ENCODE results near the gene PDX1.
A peak's percentile ranks its signal among the peaks of the same experiment; 100 is the strongest.
"Not testable (repeated sequence)": the region's sequence is repeated elsewhere in the genome, so short reads cannot be mapped to it uniquely, and the experiment has no call there.

The PDX1 gene

DNA sequence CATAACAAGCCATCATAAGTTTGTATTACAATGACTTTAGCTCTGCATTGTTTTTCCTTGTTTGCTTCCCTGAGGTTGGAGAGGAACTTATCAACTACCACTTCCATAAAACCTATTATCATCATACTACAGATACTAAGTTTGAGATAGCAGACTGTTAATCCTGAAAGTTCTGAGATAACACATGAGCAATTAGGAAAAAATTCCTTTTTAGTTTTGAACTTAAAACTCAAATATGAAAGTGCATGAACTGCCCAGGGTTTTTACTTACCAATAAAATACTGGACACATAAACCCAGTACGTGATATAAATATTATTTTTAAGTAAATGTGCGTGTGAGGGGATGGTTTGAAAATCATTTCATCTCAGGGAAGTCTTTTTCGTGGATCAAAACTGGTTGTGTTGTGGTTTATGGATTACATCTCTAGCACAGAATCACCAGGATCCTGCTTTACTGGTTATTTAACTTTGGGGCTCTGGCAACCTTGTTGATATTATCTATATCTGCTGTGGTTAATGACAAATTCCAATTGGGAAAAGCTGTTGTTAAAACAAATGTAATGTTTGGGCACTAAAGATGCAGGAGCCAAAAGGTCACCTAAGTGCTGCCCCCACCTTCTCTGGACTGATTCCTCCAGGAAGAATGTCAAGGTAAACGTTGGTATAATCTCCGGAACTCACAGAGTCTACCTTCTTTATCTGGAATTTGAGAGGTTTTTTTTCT lies 36.9 kb downstream of the PDX1 start:
- DNase-seq, result no peak

- DNase-seq, result no peak
Measured at GRCh38 chr13:27959976-27960361, 40.2 kb downstream of the PDX1 start.

- DNase-seq, result peak; percentile 61
Measured at GRCh38 chr13:27960362-27961226, 40.8 kb downstream of the PDX1 start.

DNA sequence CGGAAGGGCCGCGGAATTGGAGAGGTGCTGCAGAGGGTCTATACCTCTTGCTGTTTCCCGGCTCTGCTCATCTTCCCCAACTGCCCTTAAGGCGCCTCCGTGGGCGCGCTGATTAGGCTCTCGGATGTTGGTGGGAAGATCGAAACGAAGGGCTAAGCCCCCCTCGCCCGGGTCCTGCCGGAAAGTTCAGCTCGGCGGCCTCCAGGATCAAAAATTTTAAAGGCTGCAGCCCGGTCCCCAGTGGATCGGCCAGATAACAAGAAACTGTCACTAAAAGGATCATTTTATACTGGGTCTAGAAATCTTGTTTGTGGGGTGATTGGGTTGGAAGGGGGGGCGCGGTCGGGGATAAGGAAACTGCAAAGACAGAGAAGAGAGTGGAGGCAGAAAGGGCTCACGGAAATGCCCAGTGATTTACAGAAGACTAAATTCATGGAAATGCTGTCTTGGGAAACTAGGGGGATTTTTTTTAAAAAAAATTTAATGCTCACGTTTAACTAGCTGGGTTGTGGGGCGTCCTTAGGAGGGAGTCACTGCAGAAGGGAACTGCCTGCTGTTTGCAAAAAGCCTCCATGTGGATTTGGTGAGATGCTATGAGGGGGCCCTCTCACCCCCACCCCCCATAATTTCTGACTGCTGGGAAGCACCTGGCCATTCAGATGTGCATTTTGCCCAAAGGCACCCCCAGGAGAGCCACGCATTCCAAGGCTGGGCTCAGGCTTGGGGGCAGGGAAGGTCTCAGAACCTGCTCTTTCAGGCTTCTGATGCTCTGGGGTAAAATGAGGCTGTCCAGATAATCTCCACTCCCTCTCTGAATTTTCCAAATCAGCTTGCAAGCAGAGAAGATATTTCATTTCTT lies 41.7 kb downstream of the PDX1 start:
- no peak for DNase-seq

DNA sequence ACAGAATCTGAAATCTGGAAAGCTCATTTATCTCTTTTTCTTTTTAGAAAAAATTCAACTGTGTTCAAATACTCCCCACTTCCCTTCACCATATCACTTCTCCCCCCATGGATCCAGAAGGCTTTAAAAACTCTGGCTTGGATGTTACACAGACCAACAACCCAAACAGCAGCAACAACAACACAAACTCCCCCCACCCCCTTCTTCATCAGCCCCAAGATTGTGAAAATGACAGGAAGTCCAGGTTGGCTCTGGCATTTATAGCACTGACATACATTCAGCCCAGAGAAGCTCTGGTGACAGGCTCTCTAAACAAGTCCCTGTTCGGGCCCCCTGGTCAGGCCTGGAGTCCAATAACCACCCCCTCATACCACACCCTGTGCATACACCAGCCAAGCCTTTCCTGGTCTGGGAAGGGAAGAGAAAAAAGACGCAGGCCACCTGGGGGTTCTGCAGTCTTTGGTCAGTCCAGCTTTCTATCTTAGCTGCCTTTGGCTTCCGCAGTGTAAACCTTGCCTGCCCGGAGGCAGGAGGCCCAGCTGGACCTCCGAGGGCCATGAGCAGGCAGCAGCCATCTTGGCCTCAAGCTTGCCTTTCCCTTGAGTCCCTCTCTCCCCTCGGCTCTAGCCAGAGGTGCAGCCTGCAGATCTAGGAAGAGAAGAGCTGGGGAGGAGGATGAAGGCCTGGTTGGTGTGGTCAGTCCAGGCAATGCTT lies 42.5 kb downstream of the PDX1 start:
- DNase-seq, result no peak

GRCh38 chr13:27962982-27963381 lies 43.2 kb downstream of the PDX1 start:
- DNase-seq, result no peak

DNA sequence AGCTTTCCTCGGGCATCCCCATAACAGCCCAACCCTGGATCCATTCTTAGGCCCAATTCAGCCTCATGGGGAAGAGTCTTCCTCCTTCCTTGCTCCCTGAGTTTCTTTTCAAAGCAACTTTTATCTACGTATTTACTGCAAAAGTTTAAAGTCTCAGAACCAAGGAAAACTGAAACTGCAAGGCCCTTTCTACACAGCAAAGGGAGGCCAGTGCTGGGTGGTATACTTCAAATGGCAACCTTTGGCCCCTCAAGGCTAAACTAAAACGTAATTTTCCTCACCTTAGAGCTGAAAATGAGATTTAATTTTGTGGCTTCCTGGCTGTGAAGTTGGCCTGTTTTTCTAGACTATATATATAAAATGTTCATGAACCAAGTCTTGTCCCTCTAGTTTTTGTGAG lies 43.7 kb downstream of the PDX1 start:
- DNase-seq, result no peak

- not testable (repeated sequence) for DNase-seq
Measured at GRCh38 chr13:27964206-27964605, 44.4 kb downstream of the PDX1 start.

- no peak for DNase-seq
Measured at GRCh38 chr13:27964741-27965323, 45.0 kb downstream of the PDX1 start.

- DNase-seq, result no peak
Measured at GRCh38 chr13:27965343-27965739, 45.5 kb downstream of the PDX1 start.

- DNase-seq, result no peak
Measured at GRCh38 chr13:27965740-27966640, 46.2 kb downstream of the PDX1 start.

DNA sequence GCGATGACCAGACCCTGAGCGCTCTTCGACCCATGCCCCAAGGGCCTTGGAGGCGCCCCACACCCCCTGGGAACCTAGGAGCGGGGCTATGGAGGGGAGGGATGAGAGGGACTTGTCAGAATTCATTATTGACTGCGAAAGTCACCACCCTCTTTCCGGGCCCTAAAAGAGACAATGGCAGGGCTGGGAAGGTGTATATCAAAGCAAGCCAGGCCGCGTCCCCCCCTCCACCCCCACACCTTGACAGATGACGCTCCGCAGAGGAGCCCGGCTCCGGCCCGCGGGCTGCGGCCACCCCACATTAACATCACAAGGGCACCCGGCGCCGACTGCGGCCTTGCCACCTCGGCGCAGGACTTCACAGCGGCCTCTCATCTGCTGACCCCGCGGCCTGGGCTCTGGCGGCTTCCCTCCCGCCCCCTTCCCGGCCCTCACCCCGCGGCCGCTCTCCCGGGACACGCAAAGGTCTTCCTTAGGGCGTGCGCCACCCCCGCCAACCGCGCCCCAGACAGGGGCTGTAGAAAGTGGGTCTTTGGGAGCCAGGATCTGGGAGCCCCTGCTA lies 46.9 kb downstream of the PDX1 start:
- no peak for DNase-seq

DNA sequence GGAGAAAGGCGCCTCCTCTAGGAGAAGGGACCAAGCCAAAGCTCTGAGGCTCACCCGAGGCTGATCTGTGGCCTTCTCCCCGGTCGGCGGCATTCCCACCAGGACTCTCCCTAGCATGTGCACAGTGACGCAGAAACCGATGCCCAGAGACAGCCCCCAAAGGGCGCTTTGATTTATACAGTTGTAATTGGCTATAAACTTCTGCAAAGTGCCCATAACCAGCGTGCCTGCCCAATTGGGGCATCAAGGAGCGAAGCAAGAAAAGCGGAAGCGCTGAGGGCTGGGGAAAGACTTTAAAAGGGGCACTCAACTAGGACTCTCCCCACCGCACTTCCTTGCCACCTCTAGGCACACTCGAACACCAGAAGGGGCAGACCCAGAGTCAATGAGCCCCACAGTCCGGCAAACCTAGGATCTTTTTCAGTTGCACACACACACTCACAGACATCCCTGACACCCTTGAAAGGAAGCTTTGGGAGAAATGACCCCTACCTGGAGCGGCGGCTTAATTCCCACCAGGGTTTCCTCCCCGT lies 47.5 kb downstream of the PDX1 start:
- DNase-seq, result peak; percentile 60

GRCh38 chr13:27967736-27968315 lies 48.0 kb downstream of the PDX1 start:
- no peak for DNase-seq

DNA sequence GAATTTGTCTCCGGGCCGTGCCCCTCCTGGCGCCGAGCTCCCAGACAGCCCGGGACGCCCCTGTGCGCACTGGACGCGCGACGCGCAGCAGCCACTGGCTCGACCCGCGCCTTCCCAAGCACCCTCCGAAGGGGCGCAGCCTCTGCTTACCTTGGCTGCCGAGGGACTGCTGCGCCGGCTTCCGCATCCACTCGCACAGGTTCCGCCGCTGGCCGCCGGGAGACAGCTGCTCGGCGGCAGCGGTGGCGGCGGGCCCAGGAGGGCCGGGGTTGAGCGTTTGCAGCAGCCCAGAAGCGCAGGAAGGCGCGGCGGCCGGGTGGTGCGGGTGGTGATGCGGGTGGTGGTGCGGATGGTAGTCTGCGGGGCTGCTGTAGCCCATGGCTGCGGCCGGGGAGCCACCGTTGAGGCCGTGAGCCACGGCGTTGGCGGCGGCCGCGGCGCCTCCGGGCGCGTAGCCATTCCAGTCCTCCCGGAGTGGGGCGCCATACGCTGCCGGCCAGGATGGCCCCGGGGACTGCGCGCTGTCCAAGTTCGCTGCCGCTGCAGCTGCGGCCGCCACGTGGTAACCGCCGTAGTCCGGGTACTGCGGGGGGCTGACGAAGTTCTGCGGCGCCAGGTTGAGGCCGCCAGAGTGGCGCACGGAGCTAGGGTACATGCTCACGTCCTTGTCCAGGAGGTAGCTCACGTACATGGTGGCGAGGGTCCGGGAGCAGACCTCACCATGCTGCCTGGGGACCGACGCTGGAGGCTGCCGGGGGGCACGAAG lies 48.7 kb downstream of the PDX1 start:
- no peak for DNase-seq

DNA sequence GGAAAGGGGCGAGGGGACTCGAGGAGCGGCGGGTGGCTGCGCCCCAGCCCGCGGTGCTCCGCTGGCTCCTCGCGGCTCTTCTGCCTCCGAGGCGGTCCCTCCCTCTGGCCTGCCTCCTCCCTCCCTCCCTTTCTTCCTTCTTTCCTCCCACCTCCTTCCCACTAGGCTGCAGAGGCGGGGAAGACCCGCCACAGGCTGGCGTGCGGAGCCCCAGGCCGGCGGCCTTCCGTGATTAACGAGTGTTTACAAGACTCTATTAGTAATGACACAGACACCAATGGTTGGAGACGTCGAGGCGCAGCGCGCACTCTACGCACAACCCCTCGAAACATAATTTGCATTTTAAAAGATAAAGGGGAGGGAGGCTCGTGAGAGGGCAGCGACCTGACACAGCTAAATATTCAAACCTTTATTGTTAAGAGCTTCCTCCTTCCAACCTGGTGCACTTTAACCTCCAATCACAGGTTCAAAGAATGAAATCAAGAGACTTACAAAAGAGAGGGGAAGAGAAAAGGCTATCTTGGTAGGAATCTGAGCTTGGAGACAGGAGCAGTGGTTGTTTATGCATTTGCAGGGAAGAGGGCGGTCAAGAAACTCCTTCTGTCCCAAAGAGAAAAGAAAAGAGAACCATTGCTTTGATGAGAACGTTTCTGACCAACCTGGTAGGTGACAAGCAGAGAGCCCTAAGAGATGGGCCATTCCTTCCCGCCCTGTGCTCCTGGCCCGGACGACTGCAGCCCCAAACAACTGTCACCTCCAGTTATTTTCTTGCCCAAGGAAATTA lies 49.5 kb downstream of the PDX1 start, which contains the start of gene CDX2:
Gene CDX2, minus strand, starts transcription at position 234 of the 784 bp plus-strand sequence. CDS start 309 bp downstream, outside the sequence.
- no peak for DNase-seq

DNA sequence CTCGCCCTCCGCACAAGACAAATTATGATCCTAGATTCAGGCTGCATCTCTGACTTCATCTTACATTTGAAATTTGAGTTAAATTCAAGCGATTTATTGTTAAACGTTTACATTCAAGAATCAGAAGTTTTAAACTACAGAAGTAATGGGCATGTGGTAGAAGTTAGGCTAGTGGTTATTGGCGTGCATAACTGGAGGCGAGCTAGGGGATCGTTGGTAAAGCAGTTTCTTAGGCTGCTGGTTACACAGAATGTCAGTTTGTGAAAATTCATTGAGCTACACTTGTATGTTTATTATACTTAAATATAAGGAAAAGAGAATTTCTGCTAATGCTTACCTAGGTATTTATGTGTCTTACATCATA lies 50.0 kb downstream of the PDX1 start:
- DNase-seq, result no peak

Measured in hematopoietic multipotent progenitor cell treated with erythropoietin and hydrocortisone succinate and interleukin-3 and kit ligand, for 4 days (in vitro differentiated cells).